Activated CD4-positive, alpha-beta T cell treated with anti-CD3 and anti-CD28 coated beads, Interleukin-2, amount 50 U/mL, for 16 hours (primary cell): ENCODE results near the gene LILRB1.
"Not testable (repeated sequence)": the region's sequence is repeated elsewhere in the genome, so short reads cannot be mapped to it uniquely, and the experiment has no call there.

Experiments
- DNase-seq: peaks from one replicate; pipeline ENCODE4 v3.0.0-alpha.2; 2020

LILRB1 gene

GRCh38 chr19:54630262-54630661, at the start of gene LILRB1:
Gene LILRB1 (plus strand): TSS chr19:54630484. CDS start chr19:54631074, 590 bp downstream.
- not testable (repeated sequence) for DNase-seq

GRCh38 chr19:54586397-54586796, 43.9 kb upstream of the LILRB1 start:
- no peak for DNase-seq

GRCh38 chr19:54587026-54587425, 43.3 kb upstream of the LILRB1 start:
- no peak for DNase-seq

GRCh38 chr19:54593445-54593844, 36.8 kb upstream of the LILRB1 start, which contains the start of gene LILRA1:
Gene LILRA1 (plus strand): TSS chr19:54593632. CDS start chr19:54594245, 613 bp downstream.
- not testable (repeated sequence) for DNase-seq

GRCh38 chr19:54593931-54594626, 36.2 kb upstream of the LILRB1 start:
- DNase-seq: not testable (repeated sequence)

- DNase-seq: no peak
Measured at GRCh38 chr19:54594737-54595136, 35.5 kb upstream of the LILRB1 start.

- DNase-seq: not testable (repeated sequence)
Measured at GRCh38 chr19:54595680-54596436, 34.4 kb upstream of the LILRB1 start.

- no peak for DNase-seq
Measured at GRCh38 chr19:54600212-54600611, 30.1 kb upstream of the LILRB1 start.

- no peak for DNase-seq
Measured at GRCh38 chr19:54606230-54606629, 24.1 kb upstream of the LILRB1 start.

- DNase-seq: no peak
Measured at GRCh38 chr19:54606891-54607784, 23.1 kb upstream of the LILRB1 start.

GRCh38 chr19:54607785-54608150, 22.5 kb upstream of the LILRB1 start:
- no peak for DNase-seq

GRCh38 chr19:54608205-54608604, 22.1 kb upstream of the LILRB1 start:
- DNase-seq: no peak

GRCh38 chr19:54608792-54609191, 21.5 kb upstream of the LILRB1 start:
- DNase-seq: no peak

- DNase-seq: no peak
Measured at GRCh38 chr19:54609356-54609791, 20.9 kb upstream of the LILRB1 start.

- no peak for DNase-seq
Measured at GRCh38 chr19:54612428-54612827, 17.9 kb upstream of the LILRB1 start.

- no peak for DNase-seq
Measured at GRCh38 chr19:54614726-54615125, 15.6 kb upstream of the LILRB1 start.

GRCh38 chr19:54616057-54616456, 14.2 kb upstream of the LILRB1 start:
- DNase-seq: no peak

GRCh38 chr19:54616821-54617560, 13.3 kb upstream of the LILRB1 start:
- DNase-seq: no peak

- no peak for DNase-seq
Measured at GRCh38 chr19:54620464-54620863, 9.8 kb upstream of the LILRB1 start.

- no peak for DNase-seq
Measured at GRCh38 chr19:54622431-54622830, 7.9 kb upstream of the LILRB1 start.

GRCh38 chr19:54624234-54624633, 6.0 kb upstream of the LILRB1 start:
- not testable (repeated sequence) for DNase-seq
